Upper lobe of left lung (tissue), 6 donors: Measurements from ENCODE around the gene HOMER1. TPM values are rescaled to one million over a fixed set of nuclear protein-coding genes. Genes with fewer than 3 reads are reported as not detected.
A peak's percentile ranks its signal among the peaks of the same experiment; 100 is the strongest.

Experiments
- ATAC-seq, 2 donors: fragments of 200-7000 bp; cut with Tn5 transposase; one replicate each; pipeline ENCODE4 v1.9.1; 2022; ENCODE audit warnings: mild to moderate bottlenecking in 2 of 2, moderate library complexity in 2 of 2; ENCODE audit not compliant: low FRiP score in 2 of 2
- DNase-seq, 2 donors: peaks; one replicate each; pipeline ENCODE4 v3.0.0-alpha.2; 2019 to 2020
- H3K27ac ChIP-seq, 4 donors: fragments of 200-600 bp; sonication (generic); one replicate each; pipeline ENCODE4 v1.5.1; 2016 to 2019
- H3K27me3 ChIP-seq, 4 donors: fragments of 200-600 bp; sonication (generic); one replicate each; pipeline ENCODE4 v1.5.1; 2017 to 2019
- H3K36me3 ChIP-seq, 4 donors: fragments of 200-600 bp; sonication (generic); one replicate each; pipeline ENCODE4 v1.5.1; 2016 to 2019
- H3K4me1 ChIP-seq, 4 donors: fragments of 200-600 bp; sonication (generic); one replicate each; pipeline ENCODE4 v1.5.1; 2018 to 2019
- H3K4me3 ChIP-seq, 4 donors: fragments of 200-600 bp; sonication (generic); one replicate each; pipeline ENCODE4 v1.5.1; 2017 to 2019; ENCODE audit warnings: mild to moderate bottlenecking in 2 of 4, moderate library complexity in 1 of 4
- H3K9me3 ChIP-seq, 4 donors: fragments of 200-600 bp; sonication (generic); one replicate each; pipeline ENCODE4 v1.5.1; 2018 to 2019
- EP300 ChIP-seq, 4 donors: sonication (generic); formaldehyde crosslinking; IDR thresholded peaks; one replicate each; pipeline ENCODE4 v1.5.1; 2017; ENCODE audit warnings: antibody characterized with exemption in 4 of 4, control low read depth in 2 of 4
- POLR2A ChIP-seq, 4 donors: fragments of 450-650 bp; IDR thresholded peaks; one replicate each; pipeline ENCODE4 v1.5.1; 2016 to 2017; ENCODE audit warnings: antibody characterized with exemption in 4 of 4, mild to moderate bottlenecking in 2 of 4
- POLR2AphosphoS5 ChIP-seq, 2 donors: sonication (generic); formaldehyde crosslinking; IDR thresholded peaks; one replicate each; pipeline ENCODE4 v1.5.1; 2017; ENCODE audit warnings: antibody characterized with exemption in 2 of 2
- WGBS, 2 donors: methylation state at CpG; one replicate each; pipeline ENCODE4 v1.1.5; 2017 to 2018; 5-methylcytosine and 5-hydroxymethylcytosine counted together
- total RNA-seq, 6 donors: library from RNA; depleted of rRNA in 4 of 6; stranded (reverse); fragments of >200 nt in 4 of 6; gene quantifications; one replicate each; pipeline versions ENCODE4 v1.1.0 to v1.2.1, GENCODE V29; 2016 to 2021
- TF ChIP-seq, protein P1 (sequence below), 6 experiments: fragments of 450-650 bp in 4 of 6; fragments of 200-600 bp in 2 of 6; sonication (generic) in 2 of 6; IDR thresholded peaks; one replicate each; pipeline ENCODE4 v1.5.1; 2016 to 2019; ENCODE audit warnings: antibody characterized with exemption in 6 of 6
- donor health status: DM: no; HTN: no; CAD: no; lungs with moderate emphysema.
- donor health status: DM: no; HTN: yes; CAD: no; lungs with severe emphysema.

Gene HOMER1
- total RNA-seq, 6 donors from 2014 or later, result 5.2 to 22.0 (median 9.7) TPM

DNA sequence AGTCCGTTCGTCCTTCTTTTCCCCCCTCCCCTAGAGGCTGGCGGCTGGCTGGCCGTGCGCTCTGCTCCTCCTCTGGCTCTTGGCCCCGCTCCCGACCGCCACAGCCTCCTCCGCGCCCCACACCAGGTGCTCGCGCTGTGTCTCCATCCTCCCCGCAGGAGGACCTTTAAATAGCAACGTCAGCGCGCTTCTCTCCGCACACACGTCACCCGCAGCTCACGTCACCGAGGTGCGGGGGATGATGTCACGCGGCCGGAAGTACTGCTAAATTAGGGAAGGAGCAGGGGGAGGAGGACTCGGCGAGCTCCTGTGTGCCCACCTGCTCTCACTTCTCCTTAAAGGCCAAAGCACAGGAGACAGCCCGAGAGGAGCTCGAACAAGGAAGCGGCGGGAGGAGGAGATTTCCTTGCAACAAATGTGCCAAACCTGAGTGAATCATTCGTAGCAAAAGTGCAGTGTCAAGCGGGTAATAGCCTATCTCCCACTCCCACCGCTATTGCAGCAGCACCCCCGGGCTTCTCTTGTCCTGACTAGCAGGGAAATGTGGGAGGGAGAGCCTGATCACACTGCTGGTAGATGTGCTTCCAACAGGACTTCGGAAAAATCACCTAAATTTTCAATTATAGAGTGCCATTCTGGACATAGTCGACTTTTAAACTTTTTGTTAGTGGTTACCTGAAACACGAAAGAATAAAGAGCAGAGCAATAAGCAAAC is 614 bp upstream of the HOMER1 start:
- peaks cover 5 to 21% (median 14%) of the 10 kb centered on the region in 4 donors for H3K4me1 ChIP-seq
- no peaks in the 10 kb centered on the region for H3K36me3 ChIP-seq
- ATAC-seq, result peak; percentile 91 to 92
- DNase-seq, result peak; percentile 89 to 96
- H3K27me3 ChIP-seq, result peaks cover 0 to 18% (median 5%) of the 10 kb centered on the region in 4 donors
- H3K9me3 ChIP-seq, result no peaks in the 10 kb centered on the region
- 3 to 4% methylated on average over 21 to 36 of the region's 38 CpGs for WGBS, 2 donors
- peak overlapping the region; percentile 66 to 96 (median 84) for H3K4me3 ChIP-seq
- peak in 3 of 4 donors; percentile 43 to 89 (median 64) for TF ChIP-seq POLR2A (IDR thresholded peaks at IDR 0.05)
- TF ChIP-seq, protein P1, sequence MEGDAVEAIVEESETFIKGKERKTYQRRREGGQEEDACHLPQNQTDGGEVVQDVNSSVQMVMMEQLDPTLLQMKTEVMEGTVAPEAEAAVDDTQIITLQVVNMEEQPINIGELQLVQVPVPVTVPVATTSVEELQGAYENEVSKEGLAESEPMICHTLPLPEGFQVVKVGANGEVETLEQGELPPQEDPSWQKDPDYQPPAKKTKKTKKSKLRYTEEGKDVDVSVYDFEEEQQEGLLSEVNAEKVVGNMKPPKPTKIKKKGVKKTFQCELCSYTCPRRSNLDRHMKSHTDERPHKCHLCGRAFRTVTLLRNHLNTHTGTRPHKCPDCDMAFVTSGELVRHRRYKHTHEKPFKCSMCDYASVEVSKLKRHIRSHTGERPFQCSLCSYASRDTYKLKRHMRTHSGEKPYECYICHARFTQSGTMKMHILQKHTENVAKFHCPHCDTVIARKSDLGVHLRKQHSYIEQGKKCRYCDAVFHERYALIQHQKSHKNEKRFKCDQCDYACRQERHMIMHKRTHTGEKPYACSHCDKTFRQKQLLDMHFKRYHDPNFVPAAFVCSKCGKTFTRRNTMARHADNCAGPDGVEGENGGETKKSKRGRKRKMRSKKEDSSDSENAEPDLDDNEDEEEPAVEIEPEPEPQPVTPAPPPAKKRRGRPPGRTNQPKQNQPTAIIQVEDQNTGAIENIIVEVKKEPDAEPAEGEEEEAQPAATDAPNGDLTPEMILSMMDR (IDR thresholded peaks at IDR 0.05), result peak in 2 of 6 experiments; percentile 5 to 13
- TF ChIP-seq EP300 (IDR thresholded peaks at IDR 0.05), result peak in 1 of 4 donors; percentile 32
- peak; percentile 80 to 97 for TF ChIP-seq POLR2AphosphoS5 (IDR thresholded peaks at IDR 0.05)
- H3K27ac ChIP-seq, result peak overlapping the region; percentile 88 to 95 (median 90)

DNA sequence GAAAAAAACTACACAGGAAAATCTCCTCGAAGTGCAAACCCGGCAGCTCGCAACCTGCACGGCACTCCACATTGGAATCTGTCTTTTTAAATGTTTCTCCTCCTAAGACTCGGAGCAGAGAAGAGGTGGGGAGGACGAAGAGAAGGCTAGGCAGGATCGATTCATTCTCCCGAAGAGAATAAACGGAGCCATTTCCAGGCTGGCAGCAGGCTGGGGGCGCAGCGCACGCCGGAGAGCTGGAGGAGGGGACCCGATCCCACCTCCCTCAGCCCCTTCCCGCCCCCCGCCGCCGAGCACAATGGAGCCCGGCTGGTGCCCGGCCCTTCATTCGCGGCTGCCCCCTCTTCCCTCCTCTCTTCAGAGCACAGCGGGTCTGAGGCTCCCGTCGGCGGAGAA is 628 bp downstream of the HOMER1 start:
- Histone ChIP-seq H3K9me3 (no peaks in the 10 kb centered on the region), H3K4me3 (peak overlapping the region; percentile 66 to 96 (median 84)), H3K27ac (peak overlapping the region; percentile 88 to 95 (median 90)), H3K4me1 (peaks cover 5 to 21% (median 14%) of the 10 kb centered on the region in 4 donors), H3K27me3 (peaks cover 0 to 18% (median 5%) of the 10 kb centered on the region in 4 donors), H3K36me3 (no peaks in the 10 kb centered on the region)
- DNase-seq, result no peak
- peak in 1 of 2 donors; percentile 58 for ATAC-seq
- WGBS, 2 donors, result 0 to 1% methylated on average over 8 to 21 of the region's 26 CpGs
- TF ChIP-seq POLR2A (IDR thresholded peaks at IDR 0.05), result no peak
- no peak for TF ChIP-seq POLR2AphosphoS5 (IDR thresholded peaks at IDR 0.05)

DNA sequence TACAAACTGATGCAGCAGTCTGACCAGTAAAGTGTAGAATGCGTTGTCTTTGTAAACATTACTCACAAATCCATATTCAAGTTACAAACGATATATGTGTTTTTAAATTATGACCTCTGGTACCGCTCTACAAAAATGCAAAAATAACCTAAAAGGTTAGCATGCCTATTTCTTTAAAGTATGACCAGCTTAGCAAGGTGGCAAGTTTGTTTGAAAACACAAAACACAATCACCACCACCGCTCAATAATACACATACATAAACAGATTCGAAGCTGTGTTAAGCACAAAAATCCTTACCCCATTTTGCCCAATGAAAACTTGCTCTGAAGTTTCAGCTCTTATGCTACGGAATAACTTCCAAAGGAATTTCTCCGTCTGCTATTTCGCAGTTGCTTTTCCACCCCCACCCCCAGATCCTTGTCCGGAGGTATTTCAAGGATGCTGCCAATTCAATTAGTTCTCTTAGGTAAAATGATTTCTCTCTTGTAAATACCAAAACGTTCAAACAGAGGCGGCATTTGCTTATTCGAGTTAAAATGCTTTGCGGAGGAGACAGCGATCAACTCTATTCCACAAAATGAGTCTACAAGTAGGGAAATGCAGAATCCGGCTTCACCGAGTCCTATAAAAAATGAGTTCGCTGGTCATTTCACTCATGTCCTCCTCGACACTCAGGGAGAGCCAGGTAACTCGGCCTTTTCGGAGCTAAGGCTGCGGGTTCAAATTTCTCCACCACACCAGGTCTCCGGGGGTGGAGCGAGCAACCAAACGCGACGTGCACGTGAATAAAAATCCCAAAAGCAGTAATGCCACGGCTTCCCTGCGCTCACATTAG is 1.2 kb downstream of the HOMER1 start:
- Histone ChIP-seq H3K27me3 (peaks cover 0 to 18% (median 5%) of the 10 kb centered on the region in 4 donors), H3K4me3 (peak overlapping the region in 3 of 4 donors; percentile 66 to 96 (median 79)), H3K27ac (peak overlapping the region; percentile 30 to 95 (median 90)), H3K36me3 (no peaks in the 10 kb centered on the region), H3K9me3 (no peaks in the 10 kb centered on the region), H3K4me1 (peaks cover 5 to 21% (median 14%) of the 10 kb centered on the region in 4 donors)
- TF ChIP-seq, protein P1 (IDR thresholded peaks at IDR 0.05), result no peak
- TF ChIP-seq POLR2AphosphoS5 (IDR thresholded peaks at IDR 0.05) (no peak), EP300 (IDR thresholded peaks at IDR 0.05) (no peak), POLR2A (IDR thresholded peaks at IDR 0.05) (no peak)
- DNase-seq (no peak), ATAC-seq (no peak)
- 8 to 10% methylated on average over 24 to 29 of the region's 29 CpGs for WGBS, 2 donors

DNA sequence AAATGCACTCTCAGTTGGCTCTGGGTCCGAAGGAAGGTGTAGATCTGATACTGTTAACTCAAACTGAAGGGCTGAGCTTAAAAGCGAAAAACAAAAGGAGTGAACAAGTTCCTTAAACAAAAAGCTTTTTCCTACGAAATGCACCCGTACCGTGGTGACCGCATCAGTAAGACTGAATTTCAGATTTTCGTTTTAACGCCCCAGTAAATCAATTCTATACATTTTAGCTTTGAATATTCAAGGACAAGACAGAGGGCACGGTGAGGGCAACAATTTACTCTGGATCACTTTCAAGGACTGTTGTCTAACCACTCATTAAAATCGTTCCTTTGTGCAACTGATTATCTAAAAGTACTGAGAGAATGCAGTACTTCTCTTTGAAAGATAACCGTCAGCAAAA is 1.9 kb downstream of the HOMER1 start:
- 14 to 38% methylated on average over 11 of the region's 11 CpGs for WGBS, 2 donors
- DNase-seq, result no peak
- Histone ChIP-seq H3K27ac (no peak overlapping the region), H3K4me1 (peaks cover 5 to 21% (median 14%) of the 10 kb centered on the region in 4 donors), H3K9me3 (no peaks in the 10 kb centered on the region), H3K27me3 (peaks cover 0 to 18% (median 5%) of the 10 kb centered on the region in 4 donors), H3K36me3 (no peaks in the 10 kb centered on the region), H3K4me3 (peak overlapping the region in 3 of 4 donors; percentile 66 to 96 (median 79))
- no peak for TF ChIP-seq POLR2AphosphoS5 (IDR thresholded peaks at IDR 0.05)
- no peak for TF ChIP-seq POLR2A (IDR thresholded peaks at IDR 0.05)
- TF ChIP-seq EP300 (IDR thresholded peaks at IDR 0.05), result no peak
- TF ChIP-seq, protein P1 (IDR thresholded peaks at IDR 0.05), result no peak
- ATAC-seq, result no peak

DNA sequence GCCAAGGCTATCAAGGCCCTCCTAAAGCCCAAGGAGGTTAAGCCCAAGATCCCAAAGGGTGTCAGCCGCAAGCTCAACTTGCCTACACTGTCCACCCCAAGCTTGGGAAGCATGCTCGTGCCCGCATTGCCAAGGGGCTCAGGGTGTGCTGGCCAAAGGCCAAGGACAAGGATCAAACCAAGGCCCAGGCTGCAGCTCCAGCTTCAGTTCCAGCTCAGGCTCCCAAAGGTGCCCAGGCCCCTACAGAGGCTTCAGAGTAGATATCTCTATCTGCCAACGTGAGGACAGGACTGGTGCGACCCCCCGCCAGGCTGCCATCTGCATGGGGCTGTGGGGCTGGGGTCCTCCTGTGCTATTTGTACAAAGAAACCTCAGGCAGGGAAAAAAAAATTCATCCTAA is 3.3 kb downstream of the HOMER1 start:
- no peaks in the 10 kb centered on the region for H3K9me3 ChIP-seq
- H3K4me3 ChIP-seq, result no peak overlapping the region
- H3K27me3 ChIP-seq, result peaks cover 0 to 18% (median 5%) of the 10 kb centered on the region in 4 donors
- WGBS, 2 donors, result 95 to 97% methylated on average over 6 of the region's 6 CpGs
- ATAC-seq (no peak), DNase-seq (peak in 1 of 2 donors; percentile 48)
- no peak overlapping the region for H3K27ac ChIP-seq
- H3K4me1 ChIP-seq, result peaks cover 5 to 21% (median 14%) of the 10 kb centered on the region in 4 donors
- no peak for TF ChIP-seq POLR2A (IDR thresholded peaks at IDR 0.05)
- TF ChIP-seq POLR2AphosphoS5 (IDR thresholded peaks at IDR 0.05), result no peak
- TF ChIP-seq EP300 (IDR thresholded peaks at IDR 0.05), result no peak
- TF ChIP-seq, protein P1 (IDR thresholded peaks at IDR 0.05), result no peak
- no peaks in the 10 kb centered on the region for H3K36me3 ChIP-seq
